Right lobe of liver (tissue), 6 donors: ENCODE data around the gene FSHR. TPM values are rescaled to one million over a fixed set of nuclear protein-coding genes. Genes with fewer than 3 reads are reported as not detected.

ENCODE experiments used
- ATAC-seq, 4 donors: fragments of 200-7000 bp; cut with Tn5 transposase; one replicate each; pipeline ENCODE4 v1.9.1; 2020; ENCODE audit warnings: mild to moderate bottlenecking in 4 of 4, moderate library complexity in 4 of 4
- DNase-seq, 3 donors: peaks; one replicate each; pipeline ENCODE4 v3.0.0-alpha.2; 2020
- H3K27ac ChIP-seq, 3 donors: fragments of 200-600 bp; one replicate each; pipeline ENCODE4 v1.8.0; 2022
- H3K27me3 ChIP-seq, 2 donors: fragments of 200-600 bp; one replicate each; pipeline ENCODE4 v1.8.0; 2022
- H3K36me3 ChIP-seq, 4 donors: fragments of 200-600 bp; sonication (generic) in 1 of 4; one replicate each; pipeline versions ENCODE4 v1.5.1 to v1.8.0; 2017 to 2022; ENCODE audit warnings: control low read depth in 1 of 4
- H3K4me1 ChIP-seq, 4 donors: fragments of 200-600 bp; sonication (generic) in 1 of 4; one replicate each; pipeline versions ENCODE4 v1.5.1 to v1.8.0; 2017 to 2022; ENCODE audit warnings: control low read depth in 1 of 4
- H3K4me3 ChIP-seq, 3 donors: fragments of 200-600 bp; one replicate each; pipeline ENCODE4 v1.8.0; 2022
- H3K9me3 ChIP-seq, 4 donors: fragments of 200-600 bp; sonication (generic) in 1 of 4; one replicate each; pipeline versions ENCODE4 v1.5.1 to v1.8.0; 2017 to 2022; ENCODE audit warnings: control low read depth in 1 of 4
- CTCF ChIP-seq, 4 donors: fragments of 200-600 bp in 3 of 4; fragments of 450-650 bp in 1 of 4; IDR thresholded peaks; one replicate each; pipeline versions ENCODE4 v1.5.1 to v1.8.0; 2016 to 2022; ENCODE audit warnings: antibody characterized with exemption in 4 of 4, mild to moderate bottlenecking in 2 of 4
- POLR2A ChIP-seq: fragments of 450-650 bp; IDR thresholded peaks from one replicate; pipeline ENCODE4 v1.6.1; 2017; ENCODE audit warnings: antibody characterized with exemption, mild to moderate bottlenecking
- WGBS: methylation state at CpG from one replicate; pipeline ENCODE4 v1.1.6; 2018; ENCODE audit warnings: low coverage, low lambda C conversion rate; ENCODE audit not compliant: insufficient coverage; ENCODE audit errors: missing lambda C conversion rate; 5-methylcytosine and 5-hydroxymethylcytosine counted together
- intact Hi-C, 2 donors: fragments of 100-400 bp; cut with DNase I; formaldehyde crosslinking; loops; one replicate each; pipeline versions ENCODE4 v1.11.2 to v1.14.1; 2022
- total RNA-seq, 6 experiments: library from RNA; depleted of rRNA in 2 of 6; stranded (reverse); fragments of >200 nt in 2 of 6; fragmentation: NEBNext Ultra II Directional in 3 of 6; extraction: Animal tissue kit (Norgen Biotek cat#: 25700) in 3 of 6; gene quantifications; one replicate each; pipeline versions ENCODE4 v1.1.0 to v1.2.4, GENCODE V29; 2016 to 2023
- donor health status: DM: no; HTN: yes; CAD: no.
- donor health status: DM: no; HTN: no; CAD: no.
- donor health status: DM: no; HTN: no; CAD: no.
- donor health status: DM: no; HTN: yes; CAD: no.
- donor health status: DM: no; HTN: yes; CAD: no.

The FSHR gene
- total RNA-seq, 6 experiments from 2014 or later = 0.06 TPM; not detected in 5

GRCh38 chr2:49000695-49001094, 153.6 kb downstream of the FSHR start:
- DNase-seq (no peak), ATAC-seq (peak in 1 of 4 donors; percentile 23)
- no peaks in the 10 kb centered on the region for H3K9me3 ChIP-seq
- no peak overlapping the region for H3K27ac ChIP-seq
- no peaks in the 10 kb centered on the region for H3K36me3 ChIP-seq
- no peaks in the 10 kb centered on the region for H3K27me3 ChIP-seq
- H3K4me1 ChIP-seq = no peaks in the 10 kb centered on the region
- H3K4me3 ChIP-seq = no peak overlapping the region
- no peak for TF ChIP-seq POLR2A
- no peak for TF ChIP-seq CTCF (IDR thresholded peaks at IDR 0.05)
- intact Hi-C loops = no loop called here

GRCh38 chr2:48998449-48998848, 155.9 kb downstream of the FSHR start:
- intact Hi-C loops = no loop called here
- TF ChIP-seq POLR2A = no peak
- TF ChIP-seq CTCF (IDR thresholded peaks at IDR 0.05) = no peak
- WGBS = 62% methylated on average over 2 of the region's 2 CpGs
- Histone ChIP-seq H3K4me1 (no peaks in the 10 kb centered on the region), H3K4me3 (no peak overlapping the region), H3K36me3 (no peaks in the 10 kb centered on the region), H3K9me3 (no peaks in the 10 kb centered on the region), H3K27me3 (no peaks in the 10 kb centered on the region), H3K27ac (no peak overlapping the region)
- no peak for ATAC-seq
- DNase-seq = no peak

GRCh38 chr2:48993576-48993975, 160.7 kb downstream of the FSHR start:
- no peak for ATAC-seq
- Histone ChIP-seq H3K9me3 (no peaks in the 10 kb centered on the region), H3K4me3 (no peak overlapping the region), H3K36me3 (no peaks in the 10 kb centered on the region), H3K4me1 (no peaks in the 10 kb centered on the region), H3K27ac (no peak overlapping the region), H3K27me3 (no peaks in the 10 kb centered on the region)
- intact Hi-C loops = no loop called here
- WGBS = 35% methylated on average over 2 of the region's 2 CpGs
- TF ChIP-seq CTCF (IDR thresholded peaks at IDR 0.05) = no peak
- TF ChIP-seq POLR2A = no peak
- DNase-seq = no peak

- WGBS = 88% methylated on average over 3 of the region's 3 CpGs
- intact Hi-C loops = no loop called here
- H3K4me3 ChIP-seq = no peak overlapping the region
- ATAC-seq = no peak
- H3K36me3 ChIP-seq = no peaks in the 10 kb centered on the region
- H3K9me3 ChIP-seq = no peaks in the 10 kb centered on the region
- no peaks in the 10 kb centered on the region for H3K27me3 ChIP-seq
- TF ChIP-seq CTCF (IDR thresholded peaks at IDR 0.05) (no peak), POLR2A (no peak)
- H3K27ac ChIP-seq = no peak overlapping the region
- DNase-seq = no peak
- H3K4me1 ChIP-seq = no peaks in the 10 kb centered on the region
Observed at GRCh38 chr2:48991415-48992131, 162.7 kb downstream of the FSHR start.

GRCh38 chr2:48984922-48985321, 169.4 kb downstream of the FSHR start:
- H3K4me3 ChIP-seq = no peak overlapping the region
- TF ChIP-seq CTCF (IDR thresholded peaks at IDR 0.05) (no peak), POLR2A (no peak)
- no peaks in the 10 kb centered on the region for H3K4me1 ChIP-seq
- WGBS = 81% methylated on average over 5 of the region's 5 CpGs
- DNase-seq (no peak), ATAC-seq (no peak)
- no peak overlapping the region for H3K27ac ChIP-seq
- intact Hi-C loops = no loop called here
- no peaks in the 10 kb centered on the region for H3K27me3 ChIP-seq
- H3K9me3 ChIP-seq = no peaks in the 10 kb centered on the region
- no peaks in the 10 kb centered on the region for H3K36me3 ChIP-seq
